Renal cortex interstitium (tissue), 11 donors: ENCODE results near the gene LRFN4. TPM values are rescaled to one million over a fixed set of nuclear protein-coding genes. Genes with fewer than 3 reads are reported as not detected.

Source experiments
- DNase-seq, 11 donors: peaks; one replicate each; pipeline ENCODE4 v3.0.0-alpha.2; 2013; ENCODE audit warnings: low read depth in 9 of 11, low spot score in 4 of 11; ENCODE audit errors: extremely low read depth in 1 of 11
- polyA plus RNA-seq, 3 donors: library from polyadenylated mRNA; unstranded; fragments of 120-200 nt; gene quantifications; one replicate each; pipeline ENCODE4 v1.2.1, GENCODE V29; 2013; ENCODE audit not compliant: insufficient read length in 3 of 3

LRFN4 gene
- polyA plus RNA-seq, 3 donors: 10.2 to 27.3 (median 23.3) TPM

DNA sequence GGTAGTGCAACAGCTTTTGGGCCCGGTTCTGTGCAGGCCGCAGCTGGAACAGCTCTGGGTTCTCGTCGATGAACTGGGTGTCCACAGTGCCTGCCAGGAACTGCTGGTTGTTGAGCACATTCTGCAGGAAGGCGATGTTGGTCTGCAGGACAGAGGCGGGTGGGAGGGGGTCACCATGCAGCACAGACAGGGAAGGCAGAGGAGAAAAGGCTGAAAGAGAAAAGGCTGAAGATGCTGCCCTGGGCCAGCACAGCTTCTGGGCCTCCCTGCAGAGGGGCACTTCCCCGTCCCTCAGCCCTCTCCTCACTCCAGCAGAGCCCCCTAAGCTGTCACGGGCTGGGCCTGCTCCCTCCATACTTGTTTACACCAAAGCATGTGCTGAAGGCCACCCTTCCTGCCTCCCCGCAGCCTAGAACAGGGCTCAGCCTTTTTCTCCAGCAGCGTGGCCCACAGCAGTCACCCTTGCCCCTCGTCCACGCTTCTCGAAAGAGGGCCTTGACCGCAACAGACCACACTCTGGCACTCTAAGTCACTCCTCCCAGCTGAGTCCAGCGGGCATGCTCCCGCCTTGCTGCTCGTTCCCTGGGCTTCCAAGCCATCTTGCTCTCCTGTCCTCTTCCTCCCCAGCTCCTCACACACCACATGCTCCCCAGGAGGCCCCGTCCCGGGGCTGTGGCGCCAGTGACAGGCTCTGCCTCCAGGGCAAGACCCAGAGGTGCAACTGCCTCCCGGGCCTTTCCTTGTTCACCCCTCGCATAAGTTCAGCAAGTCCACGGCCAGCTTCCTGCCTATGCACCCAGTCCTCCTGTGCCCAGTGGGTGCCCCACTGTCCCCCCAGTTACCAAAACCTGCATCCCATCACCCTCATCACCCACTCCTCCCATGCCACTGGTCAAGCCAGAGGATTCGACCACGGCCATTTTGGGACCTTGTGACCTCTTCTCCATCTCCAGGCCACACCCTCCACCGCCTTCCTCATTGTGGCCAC lies 3.3 kb upstream of the LRFN4 start:
- no peak for DNase-seq

DNA sequence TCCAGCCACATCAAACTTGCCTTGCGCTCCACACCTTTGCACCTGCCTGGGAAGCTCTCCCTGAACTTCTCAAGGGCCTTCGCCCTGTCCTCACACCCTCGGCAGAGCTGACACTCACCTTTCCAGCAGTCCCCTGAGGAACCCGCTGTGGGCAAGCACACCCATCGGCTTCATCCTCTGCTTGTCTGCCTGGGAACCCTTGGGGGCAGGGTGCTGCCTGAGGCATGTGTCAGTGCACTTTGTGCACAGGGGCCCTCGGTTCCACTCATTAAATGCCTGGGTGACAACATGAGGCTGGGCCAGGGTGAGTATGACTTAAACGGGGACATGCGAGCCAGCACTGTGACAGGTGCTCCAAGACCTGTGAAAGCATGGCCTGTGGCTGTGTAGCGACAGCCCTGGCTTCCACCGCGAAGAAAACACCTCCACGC lies 2.6 kb upstream of the LRFN4 start:
- no peak for DNase-seq

DNA sequence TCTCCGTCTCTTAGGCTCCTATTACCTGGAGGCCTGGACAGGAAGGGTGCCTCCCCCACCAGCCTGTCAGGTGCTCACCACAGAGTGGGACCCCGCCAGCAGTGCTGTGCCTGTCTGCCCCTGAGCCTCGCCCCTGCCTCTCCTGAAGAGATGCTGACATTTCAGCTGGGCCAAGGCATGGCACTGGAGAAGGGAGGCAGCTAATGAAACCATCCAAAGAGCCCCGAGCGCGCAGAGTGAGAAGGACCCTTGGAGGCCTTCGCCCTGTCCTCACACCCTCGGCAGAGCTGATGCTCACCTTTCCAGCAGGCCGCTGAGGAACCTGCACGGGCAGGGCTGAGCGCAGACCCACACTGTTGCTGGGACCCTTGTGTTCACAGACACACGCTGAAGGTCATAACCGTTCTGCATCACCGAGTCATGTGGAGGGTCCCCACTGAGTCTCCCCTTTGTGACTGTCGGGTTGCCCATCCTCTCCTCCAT lies 2.1 kb upstream of the LRFN4 start:
- no peak for DNase-seq

DNA sequence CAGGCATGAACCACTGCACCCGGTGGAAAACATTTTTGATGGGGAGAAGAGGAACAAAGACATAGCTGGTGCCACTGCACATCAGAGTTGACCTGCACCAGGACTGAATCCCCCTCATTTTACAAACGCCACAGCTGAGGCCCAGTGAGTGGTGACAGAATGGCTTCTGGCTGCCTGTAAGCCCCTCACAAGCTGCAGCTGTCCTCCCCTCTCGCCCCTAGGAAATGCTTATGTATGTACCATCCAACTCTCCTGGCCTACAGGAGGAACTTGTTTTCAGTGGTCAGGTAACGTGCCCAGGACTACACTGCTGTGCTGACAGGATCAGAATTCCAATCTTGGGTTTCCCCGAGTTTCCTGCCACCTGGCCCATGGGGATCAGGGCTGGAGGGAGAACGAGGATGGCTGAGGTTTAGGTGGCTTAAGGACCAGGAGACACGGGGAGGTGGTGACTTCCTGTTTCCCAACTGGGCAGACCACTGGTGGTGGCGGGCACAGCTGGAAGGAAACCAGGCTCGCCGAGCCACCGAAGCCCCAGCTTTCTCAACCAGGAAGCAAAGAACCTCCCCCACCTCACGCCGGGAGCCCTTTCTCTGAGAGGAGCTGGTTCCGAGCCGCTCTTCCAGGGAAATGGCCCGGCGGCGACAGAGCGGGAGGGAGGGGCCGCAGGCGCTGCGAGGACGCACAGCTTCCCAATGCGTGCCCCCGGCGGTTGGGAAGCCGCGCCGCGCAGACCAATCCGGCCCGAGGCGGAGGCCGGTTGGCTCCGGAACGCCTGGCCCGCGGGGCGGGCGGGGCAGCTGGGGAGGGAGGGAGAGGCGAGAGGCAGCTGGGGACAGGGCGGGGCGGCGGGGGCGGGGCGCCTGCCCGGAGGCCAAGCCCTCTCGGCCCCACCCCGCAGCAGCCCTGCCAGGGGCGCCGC lies 1.0 kb upstream of the LRFN4 start:
- DNase-seq: peak in 10 of 11 donors; percentile 69 to 89 (median 82)

DNA sequence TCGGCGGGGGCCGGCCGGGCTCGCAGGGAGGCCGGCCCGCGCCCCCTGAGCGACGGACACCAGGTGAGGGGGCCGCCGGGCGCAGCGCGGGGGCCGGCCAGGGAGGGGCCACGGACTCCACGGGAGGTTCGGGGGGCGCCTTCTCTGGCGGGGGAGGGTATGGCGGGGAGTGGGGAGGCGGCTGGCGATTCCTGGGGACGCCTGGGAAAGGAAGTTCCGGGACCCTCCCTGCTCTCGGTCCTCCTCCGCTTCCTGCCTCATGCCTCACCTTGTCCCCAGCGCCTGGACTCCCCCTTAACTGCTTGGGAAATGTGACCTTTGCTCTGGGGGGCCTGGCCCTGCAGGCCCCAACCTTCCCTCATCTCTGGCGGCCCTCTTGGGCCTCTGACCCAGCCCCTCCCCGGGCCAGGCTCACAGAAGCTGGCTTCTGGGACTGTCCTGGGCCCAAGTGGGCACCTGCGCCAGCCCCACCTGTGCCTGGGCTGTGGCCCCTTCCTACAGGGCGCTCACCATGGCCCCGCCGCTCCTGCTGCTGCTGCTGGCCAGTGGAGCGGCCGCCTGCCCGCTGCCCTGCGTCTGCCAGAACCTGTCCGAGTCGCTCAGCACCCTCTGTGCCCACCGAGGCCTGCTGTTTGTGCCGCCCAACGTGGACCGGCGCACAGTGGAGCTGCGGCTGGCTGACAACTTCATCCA lies 516 bp downstream of the LRFN4 start:
- no peak for DNase-seq

DNA sequence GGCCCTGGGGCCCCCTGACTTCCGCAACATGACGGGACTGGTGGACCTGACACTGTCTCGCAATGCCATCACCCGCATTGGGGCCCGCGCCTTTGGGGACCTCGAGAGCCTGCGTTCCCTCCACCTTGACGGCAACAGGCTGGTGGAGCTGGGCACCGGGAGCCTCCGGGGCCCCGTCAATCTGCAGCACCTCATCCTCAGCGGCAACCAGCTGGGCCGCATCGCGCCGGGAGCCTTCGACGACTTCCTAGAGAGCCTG lies 992 bp downstream of the LRFN4 start:
- DNase-seq: no peak

DNA sequence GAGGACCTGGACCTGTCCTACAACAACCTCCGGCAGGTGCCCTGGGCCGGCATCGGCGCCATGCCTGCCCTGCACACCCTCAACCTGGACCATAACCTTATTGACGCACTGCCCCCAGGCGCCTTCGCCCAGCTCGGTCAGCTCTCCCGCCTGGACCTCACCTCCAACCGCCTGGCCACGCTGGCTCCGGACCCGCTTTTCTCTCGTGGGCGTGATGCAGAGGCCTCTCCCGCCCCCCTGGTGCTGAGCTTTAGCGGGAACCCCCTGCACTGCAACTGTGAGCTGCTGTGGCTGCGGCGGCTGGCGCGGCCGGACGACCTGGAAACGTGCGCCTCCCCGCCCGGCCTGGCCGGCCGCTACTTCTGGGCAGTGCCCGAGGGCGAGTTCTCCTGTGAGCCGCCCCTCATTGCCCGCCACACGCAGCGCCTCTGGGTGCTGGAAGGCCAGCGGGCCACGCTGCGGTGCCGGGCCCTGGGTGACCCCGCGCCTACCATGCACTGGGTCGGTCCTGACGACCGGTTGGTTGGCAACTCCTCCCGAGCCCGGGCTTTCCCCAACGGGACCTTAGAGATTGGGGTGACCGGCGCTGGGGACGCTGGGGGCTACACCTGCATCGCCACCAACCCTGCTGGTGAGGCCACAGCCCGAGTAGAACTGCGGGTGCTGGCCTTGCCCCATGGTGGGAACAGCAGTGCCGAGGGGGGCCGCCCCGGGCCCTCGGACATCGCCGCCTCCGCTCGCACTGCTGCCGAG lies 1.5 kb downstream of the LRFN4 start:
- DNase-seq: no peak

DNA sequence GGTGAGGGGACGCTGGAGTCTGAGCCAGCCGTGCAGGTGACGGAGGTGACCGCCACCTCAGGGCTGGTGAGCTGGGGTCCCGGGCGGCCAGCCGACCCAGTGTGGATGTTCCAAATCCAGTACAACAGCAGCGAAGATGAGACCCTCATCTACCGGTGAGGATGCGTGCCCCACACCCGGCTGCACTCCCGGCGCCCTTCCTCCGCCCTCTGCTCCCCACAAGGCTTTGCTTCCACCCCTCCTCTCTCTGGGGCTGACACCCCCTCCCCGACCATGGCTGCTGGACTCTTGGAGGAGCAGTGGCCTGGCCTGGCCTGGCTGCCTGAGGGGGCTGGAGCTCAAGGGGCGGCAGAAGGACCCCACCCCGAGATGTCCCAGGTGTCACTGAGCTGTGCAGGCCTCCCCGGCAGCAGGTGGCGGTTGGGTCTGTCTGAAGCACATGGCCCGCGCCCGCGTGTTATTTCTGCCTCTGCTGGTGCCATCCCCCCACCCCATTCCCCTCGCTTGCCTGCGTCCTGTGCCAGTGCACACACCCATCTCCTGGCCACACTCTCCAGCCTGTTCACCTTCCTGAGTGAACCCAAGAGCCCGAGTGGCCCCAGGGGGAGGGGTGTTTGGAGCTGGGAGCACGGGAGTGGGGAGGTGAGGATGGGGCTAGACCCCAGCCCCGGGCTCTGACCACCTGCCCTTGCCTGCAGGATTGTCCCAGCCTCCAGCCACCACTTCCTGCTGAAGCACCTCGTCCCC lies 2.2 kb downstream of the LRFN4 start:
- no peak for DNase-seq

DNA sequence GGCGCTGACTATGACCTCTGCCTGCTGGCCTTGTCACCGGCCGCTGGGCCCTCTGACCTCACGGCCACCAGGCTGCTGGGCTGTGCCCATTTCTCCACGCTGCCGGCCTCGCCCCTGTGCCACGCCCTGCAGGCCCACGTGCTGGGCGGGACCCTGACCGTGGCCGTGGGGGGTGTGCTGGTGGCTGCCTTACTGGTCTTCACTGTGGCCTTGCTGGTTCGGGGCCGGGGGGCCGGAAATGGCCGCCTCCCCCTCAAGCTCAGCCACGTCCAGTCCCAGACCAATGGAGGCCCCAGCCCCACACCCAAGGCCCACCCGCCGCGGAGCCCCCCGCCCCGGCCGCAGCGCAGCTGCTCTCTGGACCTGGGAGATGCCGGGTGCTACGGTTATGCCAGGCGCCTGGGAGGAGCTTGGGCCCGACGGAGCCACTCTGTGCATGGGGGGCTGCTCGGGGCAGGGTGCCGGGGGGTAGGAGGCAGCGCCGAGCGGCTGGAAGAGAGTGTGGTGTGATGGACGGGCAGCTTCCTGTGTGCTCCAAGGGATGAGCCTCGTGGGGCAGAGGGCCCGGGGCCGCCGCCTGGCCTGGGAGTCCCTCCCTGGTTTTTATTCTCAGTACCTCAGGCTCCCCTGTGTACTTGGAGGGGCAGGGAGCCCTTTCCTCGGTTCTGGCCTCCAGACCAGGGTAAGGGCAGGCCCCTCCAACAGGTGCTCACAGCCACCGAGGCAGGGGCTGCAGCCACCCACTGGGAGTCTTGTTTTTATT lies 3.0 kb downstream of the LRFN4 start:
- DNase-seq: no peak

DNA sequence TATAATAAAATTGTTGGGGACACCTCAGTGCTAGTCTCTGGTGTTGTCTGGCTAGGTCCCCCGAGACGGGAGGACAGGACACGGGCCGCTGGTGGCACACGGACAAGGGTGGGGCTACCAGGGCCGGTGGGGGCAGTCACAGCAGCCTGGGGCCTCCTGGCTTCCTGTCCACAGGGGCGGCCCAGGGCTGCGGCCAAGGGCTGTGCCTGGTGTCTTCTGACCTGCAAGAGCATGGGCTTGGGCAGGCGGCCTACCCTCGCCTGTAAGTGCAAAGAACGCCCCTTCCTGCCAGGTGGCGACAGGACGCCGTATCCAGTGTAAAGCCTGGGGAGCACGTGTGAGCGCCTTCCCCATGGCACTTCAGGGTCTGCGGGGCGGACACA lies 3.6 kb downstream of the LRFN4 start:
- DNase-seq: no peak

DNA sequence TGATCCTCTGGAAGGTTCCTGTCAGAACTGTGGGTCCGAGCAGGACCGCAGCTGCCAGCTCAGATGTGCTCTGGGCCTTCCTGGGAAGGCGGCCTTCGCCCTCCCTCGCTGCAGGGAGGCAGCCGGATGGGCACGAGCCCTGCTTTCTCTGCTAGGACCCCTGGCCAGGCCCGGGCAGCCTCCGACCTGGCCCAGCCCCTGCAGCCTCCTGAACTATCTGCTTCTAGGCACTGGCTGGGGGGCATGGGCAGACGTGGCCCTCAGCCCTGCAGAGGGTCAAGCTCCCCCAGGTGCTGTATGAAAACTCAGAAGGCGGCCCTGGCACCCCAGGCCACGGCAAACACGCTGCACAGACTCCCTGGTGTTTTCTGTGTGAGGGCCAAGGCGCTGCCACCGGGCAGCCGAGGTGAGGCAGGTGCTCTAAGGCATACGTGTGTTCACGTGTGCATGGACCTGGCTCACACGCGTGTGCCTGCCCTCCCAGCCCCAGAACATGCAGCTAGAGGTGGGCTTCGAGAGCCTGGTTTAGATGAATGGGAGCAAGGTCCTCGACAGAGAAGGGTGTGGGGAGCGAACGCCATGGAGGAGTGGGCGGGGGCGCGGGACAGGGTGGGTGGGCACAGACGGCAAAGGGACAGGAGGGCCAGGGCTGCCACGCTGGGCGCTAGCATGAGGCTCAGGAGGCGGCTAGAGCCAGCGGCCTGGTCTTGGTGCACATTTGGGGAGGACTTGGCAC lies 4.3 kb downstream of the LRFN4 start:
- no peak for DNase-seq

DNA sequence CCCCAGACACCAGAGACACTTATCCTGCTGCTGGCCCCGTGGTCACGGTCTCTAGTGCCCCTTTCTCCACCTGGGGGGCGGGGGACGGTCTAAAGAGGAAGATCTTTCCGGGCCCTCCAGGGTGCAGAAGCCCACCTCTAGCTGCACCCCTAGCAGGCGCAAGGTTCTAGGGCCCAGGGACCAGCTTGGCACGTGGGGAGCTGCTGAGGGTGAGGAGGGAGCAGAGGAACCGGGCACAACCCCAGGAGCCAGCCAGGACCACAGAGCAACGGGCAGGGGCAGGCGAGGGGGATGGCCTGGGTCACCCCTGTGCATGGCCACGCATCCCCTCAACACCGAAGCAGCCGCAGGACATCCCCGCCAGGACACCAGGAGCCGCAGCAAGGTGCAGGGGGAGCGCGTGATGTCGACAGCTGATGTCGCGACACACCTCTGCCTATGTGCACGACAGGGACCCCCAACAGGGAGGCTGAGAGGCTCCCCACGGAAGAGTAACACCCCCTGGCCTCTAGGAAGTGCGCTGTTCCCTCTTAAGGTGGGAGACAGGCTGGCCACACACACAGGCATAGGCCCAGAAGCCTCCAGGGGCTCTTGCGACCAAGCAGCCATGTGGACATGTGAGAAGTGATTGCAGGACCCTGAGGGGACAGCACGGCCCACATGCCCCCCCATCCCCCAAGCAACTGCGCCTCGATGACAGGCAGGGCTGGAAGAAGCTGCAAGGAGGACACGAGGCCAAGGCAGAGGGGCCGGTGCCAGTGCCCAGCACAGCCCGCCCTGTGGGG lies 5.1 kb downstream of the LRFN4 start:
- DNase-seq: no peak

DNA sequence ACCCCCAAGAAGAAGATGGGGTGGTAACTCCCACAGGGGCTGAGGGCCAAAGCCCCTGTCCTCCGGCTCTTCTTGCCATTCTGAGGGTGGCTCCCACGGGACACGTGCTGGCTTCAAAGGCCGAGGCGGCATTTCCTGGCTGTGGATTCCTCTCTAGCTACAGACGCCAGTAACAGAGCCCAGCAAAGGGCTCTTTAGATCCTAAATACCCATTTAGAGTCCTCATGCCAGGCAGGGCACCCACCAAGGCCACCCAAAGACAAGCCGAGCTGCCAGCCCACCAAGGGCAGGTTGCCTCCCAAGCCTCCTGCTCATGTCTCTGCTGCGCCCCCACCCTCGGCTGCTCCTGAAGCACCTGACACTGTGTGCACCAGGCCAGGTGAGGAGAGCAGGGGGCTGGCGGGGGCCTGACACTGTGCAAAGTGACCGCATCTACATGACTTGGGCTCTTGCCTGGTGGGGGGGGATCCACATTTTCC lies 5.7 kb downstream of the LRFN4 start:
- DNase-seq: no peak

DNA sequence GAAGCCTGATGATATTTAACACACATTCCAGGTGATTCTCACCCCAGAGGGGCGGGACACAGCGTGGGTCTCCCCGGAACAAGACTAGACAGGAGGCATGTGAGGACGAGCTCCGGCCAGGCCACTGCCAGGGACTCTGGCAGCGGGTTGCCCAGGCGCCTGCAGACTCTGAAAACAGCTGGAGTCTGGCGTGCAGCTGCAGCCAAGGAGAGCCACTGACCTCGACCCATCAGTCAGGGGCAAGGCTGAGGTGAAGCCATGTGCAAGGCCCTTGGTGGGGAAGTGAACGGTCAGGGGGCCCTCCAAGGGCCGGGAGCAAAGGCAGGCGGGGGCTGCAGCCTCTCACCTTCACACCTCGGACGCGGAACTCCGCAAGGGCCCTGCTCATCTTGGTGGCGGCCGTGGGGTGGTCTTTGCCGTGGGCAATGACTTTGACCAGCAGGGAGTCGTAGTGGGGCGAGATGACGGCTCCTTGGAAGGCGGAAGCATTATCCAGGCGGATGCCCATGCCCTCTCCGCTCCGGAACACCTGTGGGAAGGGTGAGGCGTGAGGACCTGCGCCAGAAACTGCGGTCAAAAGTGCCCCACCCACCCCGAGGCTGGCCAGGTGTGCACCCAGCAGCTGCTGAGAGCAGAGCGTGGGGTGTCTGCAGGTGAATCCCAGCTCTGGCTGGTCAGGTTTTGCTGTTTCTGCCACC lies 6.7 kb downstream of the LRFN4 start:
- DNase-seq: no peak

DNA sequence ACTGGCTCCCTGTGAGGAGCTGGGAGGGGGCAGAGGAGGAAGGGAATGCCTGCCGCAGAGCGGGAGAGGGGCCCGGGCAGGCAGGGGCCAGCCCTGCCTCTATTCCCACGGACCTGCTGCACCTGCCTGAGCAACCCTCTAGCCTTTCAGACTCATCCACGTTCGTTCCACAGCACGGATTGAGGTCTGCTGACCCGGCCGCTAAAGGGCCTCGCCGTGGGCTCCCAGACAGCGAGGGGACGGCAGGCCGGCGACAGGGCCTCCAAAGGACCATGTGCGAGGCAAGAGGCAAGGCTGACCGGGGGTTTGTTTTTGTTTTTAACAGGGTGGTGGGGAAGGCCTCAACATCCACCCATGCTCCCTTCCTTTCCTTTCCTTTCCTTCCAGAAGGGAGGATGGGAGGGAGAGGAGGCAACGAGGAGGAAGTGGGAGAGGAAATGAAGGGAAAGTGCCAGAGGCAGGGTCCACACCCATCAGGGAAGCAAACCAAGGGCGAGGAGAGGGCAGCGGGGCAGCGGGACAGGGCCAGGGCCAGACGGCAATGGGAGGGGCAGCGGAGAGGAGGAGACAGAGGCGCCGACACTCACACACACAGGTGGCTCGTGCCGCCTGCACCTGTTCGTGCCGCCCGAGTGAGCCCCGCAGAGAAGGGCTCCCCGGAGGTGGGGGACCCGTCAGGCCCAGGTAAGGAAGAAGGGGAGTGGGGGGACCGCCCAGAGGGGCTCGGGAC lies 7.5 kb downstream of the LRFN4 start:
- no peak for DNase-seq
